H9 (cell line): ENCODE results near the gene CNIH2. TPM values are rescaled to one million over a fixed set of nuclear protein-coding genes. Genes with fewer than 3 reads are reported as not detected.

Experiments
- DNase-seq: peaks from one replicate; pipeline ENCODE4 v3.0.0-alpha.2; 2017
- H2AFZ ChIP-seq: one replicate; pipeline ENCODE4 v1.6.1; 2013; ENCODE audit warnings: mild to moderate bottlenecking, low read length, control low read depth, moderate library complexity
- H2AK5ac ChIP-seq: 2 replicates; pipeline ENCODE4 v1.6.1; 2013; ENCODE audit warnings: low read length, control low read depth, mixed read lengths; ENCODE audit not compliant: insufficient read length
- H2BK120ac ChIP-seq: one replicate; pipeline ENCODE4 v1.6.1; 2013; ENCODE audit warnings: low read depth, mild to moderate bottlenecking, low read length, control low read depth, inconsistent platforms; ENCODE audit not compliant: poor library complexity, severe bottlenecking
- H2BK12ac ChIP-seq: 2 replicates; pipeline ENCODE4 v1.6.1; 2013; ENCODE audit warnings: low read length, control low read depth, mixed read lengths, low read depth; ENCODE audit not compliant: insufficient read length
- H2BK15ac ChIP-seq: 2 replicates; pipeline ENCODE4 v1.6.1; 2013; ENCODE audit warnings: low read depth, low read length, control low read depth
- H2BK20ac ChIP-seq: one replicate; pipeline ENCODE4 v1.6.1; 2013; ENCODE audit warnings: low read depth, mild to moderate bottlenecking, low read length, control low read depth, inconsistent platforms; ENCODE audit not compliant: poor library complexity, severe bottlenecking
- H2BK5ac ChIP-seq: 2 replicates; pipeline ENCODE4 v1.6.1; 2013; ENCODE audit warnings: low read length, control low read depth, mixed read lengths; ENCODE audit not compliant: insufficient read length
- H3K14ac ChIP-seq: 2 replicates; pipeline ENCODE4 v1.6.1; 2013; ENCODE audit warnings: low read length, control low read depth; ENCODE audit not compliant: insufficient read depth
- H3K18ac ChIP-seq: 2 replicates; pipeline ENCODE4 v1.6.1; 2013; ENCODE audit warnings: low read depth, mild to moderate bottlenecking, mixed read lengths, low read length, control low read depth; ENCODE audit not compliant: insufficient read length
- H3K23ac ChIP-seq: 2 replicates; pipeline ENCODE4 v1.6.1; 2013; ENCODE audit warnings: low read length, control low read depth, mixed read lengths, low read depth; ENCODE audit not compliant: insufficient read length
- H3K23me2 ChIP-seq: 2 replicates; pipeline ENCODE4 v1.6.1; 2013; ENCODE audit warnings: low read depth, mild to moderate bottlenecking, mixed read lengths, low read length, control low read depth; ENCODE audit not compliant: insufficient read length, poor library complexity, severe bottlenecking
- H3K27ac ChIP-seq: 2 replicates; pipeline ENCODE4 v1.5.1; 2013; ENCODE audit warnings: low read length, control low read depth, mixed read lengths, low read depth; ENCODE audit not compliant: insufficient read length
- H3K27me3 ChIP-seq: 2 replicates; pipeline ENCODE4 v1.6.1; 2013; ENCODE audit warnings: low read length, control low read depth, inconsistent platforms; ENCODE audit not compliant: insufficient read depth
- H3K4ac ChIP-seq: 2 replicates; pipeline ENCODE4 v1.6.1; 2013; ENCODE audit warnings: low read depth, mild to moderate bottlenecking, control low read depth, inconsistent platforms, low read length, moderate library complexity
- H3K4me1 ChIP-seq: 2 replicates; pipeline ENCODE4 v1.6.1; 2013; ENCODE audit warnings: low read length, control low read depth, inconsistent platforms; ENCODE audit not compliant: insufficient read depth
- H3K4me2 ChIP-seq: 2 replicates; pipeline ENCODE4 v1.6.1; 2013; ENCODE audit warnings: low read length, control low read depth, mixed read lengths; ENCODE audit not compliant: insufficient read length, insufficient read depth
- H3K56ac ChIP-seq: 2 replicates; pipeline ENCODE4 v1.6.1; 2013; ENCODE audit warnings: low read depth, mild to moderate bottlenecking, mixed read lengths, low read length, control low read depth; ENCODE audit not compliant: insufficient read length
- H3K79me1 ChIP-seq: 2 replicates; pipeline ENCODE4 v1.6.1; 2013; ENCODE audit warnings: low read depth, mild to moderate bottlenecking, moderate library complexity, low read length, control low read depth, inconsistent platforms; ENCODE audit not compliant: insufficient read depth, poor library complexity, severe bottlenecking
- H3K79me2 ChIP-seq: 2 replicates; pipeline ENCODE4 v1.6.1; 2013; ENCODE audit warnings: low read length, control low read depth, inconsistent platforms; ENCODE audit not compliant: insufficient read depth
- H3K9ac ChIP-seq: 2 replicates; pipeline ENCODE4 v1.6.1; 2013; ENCODE audit warnings: low read length, control low read depth, mixed read lengths; ENCODE audit not compliant: insufficient read length; ENCODE audit errors: extremely low read depth
- H3K9me3 ChIP-seq: one replicate; pipeline ENCODE4 v1.6.1; 2013; ENCODE audit warnings: low read depth, low read length, inconsistent platforms; ENCODE audit not compliant: control insufficient read depth
- H3T11ph ChIP-seq: one replicate; pipeline ENCODE4 v1.6.1; 2013; ENCODE audit warnings: mild to moderate bottlenecking, low read length, control low read depth, inconsistent platforms
- H4K20me1 ChIP-seq: one replicate; pipeline ENCODE4 v1.6.1; 2013; ENCODE audit not compliant: control insufficient read depth, insufficient read length, insufficient read depth
- H4K5ac ChIP-seq: 2 replicates; pipeline ENCODE4 v1.6.1; 2013; ENCODE audit warnings: low read depth, mild to moderate bottlenecking, mixed read lengths, low read length, control low read depth; ENCODE audit not compliant: insufficient read length
- H4K8ac ChIP-seq: replicated peaks from 2 replicates; pipeline ENCODE4 v1.6.1; 2013; ENCODE audit warnings: low read length, control low read depth, mixed read lengths, low read depth; ENCODE audit not compliant: insufficient read length
- H4K91ac ChIP-seq: 2 replicates; pipeline ENCODE4 v1.6.1; 2013; ENCODE audit warnings: low read depth, mild to moderate bottlenecking, moderate library complexity, mixed read lengths, low read length, control low read depth; ENCODE audit not compliant: insufficient read length
- H3K27ac Mint-ChIP-seq, 3 experiments: 2 replicates in 2 of 3; 3 replicates in 1 of 3; pipeline ENCODE4 v1.8.0; 2020 to 2021; ENCODE audit warnings: mixed read lengths in 3 of 3, mild to moderate bottlenecking in 1 of 3, moderate library complexity in 1 of 3
- H3K27me3 Mint-ChIP-seq: 2 replicates; pipeline ENCODE4 v1.8.0; 2021; ENCODE audit warnings: low read depth, mild to moderate bottlenecking, moderate library complexity, mixed read lengths
- H3K36me3 Mint-ChIP-seq, 3 experiments: 2 replicates in 2 of 3; 3 replicates in 1 of 3; pipeline ENCODE4 v1.8.0; 2020 to 2021; ENCODE audit warnings: low read depth in 3 of 3, mixed read lengths in 3 of 3; ENCODE audit not compliant: insufficient read depth in 1 of 3
- H3K4me1 Mint-ChIP-seq, 2 experiments: 2 replicates each; pipeline ENCODE4 v1.8.0; 2020; ENCODE audit warnings: mixed read lengths in 2 of 2
- H3K4me3 Mint-ChIP-seq, 2 experiments: 2 replicates in 1 of 2; 3 replicates in 1 of 2; pipeline ENCODE4 v1.8.0; 2020 to 2021; ENCODE audit warnings: mild to moderate bottlenecking in 2 of 2, mixed read lengths in 2 of 2, moderate library complexity in 1 of 2
- H3K9me3 Mint-ChIP-seq, 2 experiments: 2 replicates in 1 of 2; 3 replicates in 1 of 2; pipeline ENCODE4 v1.8.0; 2020; ENCODE audit warnings: mild to moderate bottlenecking in 2 of 2, mixed read lengths in 2 of 2, moderate library complexity in 1 of 2
- CTCF ChIP-seq: fragments of 200-600 bp; sonication (generic); conservative IDR thresholded peaks from 3 replicates; pipeline ENCODE4 v1.8.0; 2021; ENCODE audit warnings: antibody characterized with exemption, mild to moderate bottlenecking
- WGBS: extraction: QIAGEN DNeasy Blood & Tissue Kit; methylation state at CpG from one replicate; pipeline ENCODE4 v1.1.7; 2013; ENCODE audit warnings: missing lambda C conversion rate, low lambda C conversion rate, mixed read lengths; ENCODE audit not compliant: insufficient read length; ENCODE audit errors: extremely low coverage; 5-methylcytosine and 5-hydroxymethylcytosine counted together
- total RNA-seq: library from RNA; stranded (reverse); gene quantifications from 2 replicates; pipeline ENCODE4 v1.2.1, GENCODE V29; 2021

CNIH2 gene
- total RNA-seq, 1 experiment from 2014 or later, result 12.0 TPM

GRCh38 chr11:66232769-66233168, 45.2 kb upstream of the CNIH2 start:
- H3K23me2 ChIP-seq, result no peaks in the 10 kb centered on the region
- H4K5ac ChIP-seq, result no peak overlapping the region
- H3K79me2 ChIP-seq, result no peaks in the 10 kb centered on the region
- H3K56ac ChIP-seq, result no peak overlapping the region
- no CpG with 5 or more reads among the region's 11 CpGs for WGBS
- no peak overlapping the region for H2BK15ac ChIP-seq
- no peaks in the 10 kb centered on the region; a peak in 1 of 5 replicates for H3K9me3 Mint-ChIP-seq
- no peaks in the 10 kb centered on the region for H3K4me1 ChIP-seq
- peaks cover 3 to 34% (median 24%) of the 10 kb centered on the region in 3 experiments for H3K36me3 Mint-ChIP-seq
- H2AFZ ChIP-seq, result no peak overlapping the region
- no peak for DNase-seq
- H3K27me3 ChIP-seq, result no peaks in the 10 kb centered on the region
- H2BK20ac ChIP-seq, result no peak overlapping the region
- H4K20me1 ChIP-seq, result no peaks in the 10 kb centered on the region
- no peak overlapping the region for H2BK5ac ChIP-seq
- H3T11ph ChIP-seq, result no peak overlapping the region
- H3K79me1 ChIP-seq, result no peaks in the 10 kb centered on the region
- TF ChIP-seq CTCF, result no peak
- no peaks in the 10 kb centered on the region for H3K9me3 ChIP-seq
- H3K4me1 Mint-ChIP-seq, result peaks cover 23 to 28% of the 10 kb centered on the region in 2 experiments
- no peak overlapping the region for H3K9ac ChIP-seq
- H2AK5ac ChIP-seq, result no peak overlapping the region
- no peak overlapping the region for H2BK120ac ChIP-seq
- no peak overlapping the region for H3K18ac ChIP-seq
- 0 out of 7 replicates have a peak overlapping the region, but pooled peaks of 1 of the 3 experiments have one; percentile 28 for H3K27ac Mint-ChIP-seq
- no peak overlapping the region for H3K27ac ChIP-seq
- no peak overlapping the region for H3K23ac ChIP-seq
- no peak overlapping the region for H4K91ac ChIP-seq
- no peak overlapping the region for H2BK12ac ChIP-seq
- no peak overlapping the region for H3K4me3 Mint-ChIP-seq
- H3K27me3 Mint-ChIP-seq, result no peaks in the 10 kb centered on the region
- H3K4me2 ChIP-seq, result no peak overlapping the region
- H3K4ac ChIP-seq, result no peak overlapping the region
- no peak overlapping the region for H4K8ac ChIP-seq
- no peak overlapping the region for H3K14ac ChIP-seq
